GM19397 (cell line): ENCODE measurements around the gene FBXO4.

Experiments
- ATAC-seq: cut with Tn5 transposase; IDR thresholded peaks from one replicate; pipeline ENCODE4 v1.9.1; 2021; ENCODE audit warnings: mild to moderate bottlenecking, moderate library complexity; ENCODE audit not compliant: unreplicated experiment

FBXO4 gene

GRCh38 chr5:41924872-41925554 lies at the start of gene FBXO4:
Gene FBXO4 (plus strand): TSS chr5:41925281. CDS start chr5:41925310, 29 bp downstream.
- ATAC-seq: peak; percentile 95

- ATAC-seq: no peak
Measured at GRCh38 chr5:41876678-41877077, 48.4 kb upstream of the FBXO4 start.

GRCh38 chr5:41877408-41877807 lies 47.7 kb upstream of the FBXO4 start:
- ATAC-seq: no peak

GRCh38 chr5:41878173-41878572 lies 46.9 kb upstream of the FBXO4 start:
- ATAC-seq: peak; percentile 44

GRCh38 chr5:41878643-41879478 lies 46.2 kb upstream of the FBXO4 start:
- peak; percentile 66 for ATAC-seq

GRCh38 chr5:41882765-41883164 lies 42.3 kb upstream of the FBXO4 start:
- no peak for ATAC-seq

- ATAC-seq: no peak
Measured at GRCh38 chr5:41883243-41883642, 41.8 kb upstream of the FBXO4 start.

- no peak for ATAC-seq
Measured at GRCh38 chr5:41883936-41884335, 41.1 kb upstream of the FBXO4 start.

GRCh38 chr5:41885286-41885685 lies 39.8 kb upstream of the FBXO4 start:
- ATAC-seq: no peak

- ATAC-seq: no peak
Measured at GRCh38 chr5:41891066-41891707, 33.9 kb upstream of the FBXO4 start.

GRCh38 chr5:41892031-41892430 lies 33.0 kb upstream of the FBXO4 start:
- no peak for ATAC-seq

- no peak for ATAC-seq
Measured at GRCh38 chr5:41893074-41893851, 31.8 kb upstream of the FBXO4 start.

GRCh38 chr5:41896230-41896629 lies 28.9 kb upstream of the FBXO4 start:
- ATAC-seq: no peak

- ATAC-seq: no peak
Measured at GRCh38 chr5:41903382-41903891, 21.6 kb upstream of the FBXO4 start.

GRCh38 chr5:41903892-41904799 lies 20.9 kb upstream of the FBXO4 start, which contains the start of gene RIMOC1:
Gene RIMOC1 (plus strand): TSS chr5:41904344. CDS start chr5:41904368, 24 bp downstream.
- ATAC-seq: peak; percentile 99

- ATAC-seq: no peak
Measured at GRCh38 chr5:41906151-41906550, 18.9 kb upstream of the FBXO4 start.

GRCh38 chr5:41908374-41909079 lies 16.6 kb upstream of the FBXO4 start:
- ATAC-seq: no peak

GRCh38 chr5:41918105-41918504 lies 7.0 kb upstream of the FBXO4 start:
- no peak for ATAC-seq

GRCh38 chr5:41921166-41921565 lies 3.9 kb upstream of the FBXO4 start:
- ATAC-seq: no peak
